ENCODE data around the gene OTUD3. TPM values are rescaled to one million over a fixed set of nuclear protein-coding genes. Genes with fewer than 3 reads are reported as not detected.
A peak's percentile ranks its signal among the peaks of the same experiment; 100 is the strongest.
"Not testable (repeated sequence)": the region's sequence is repeated elsewhere in the genome, so short reads cannot be mapped to it uniquely, and the experiment has no call there.

Gene OTUD3
- total and polyA plus RNA-seq, 2 experiments from 2014 or later = 1.8 to 3.2 TPM

GRCh38 chr1:19864570-19865160 is 17.5 kb upstream of the OTUD3 start:
- Histone ChIP-seq H4K20me1 (ENCODE audit: insufficient read depth) (no peaks in the 10 kb centered on the region), H3F3A (ENCODE audit: insufficient read depth) (peaks cover 52% of the 10 kb centered on the region), H3K27ac (no peak overlapping the region), H3K9me3 (ENCODE audit: low read depth) (no peaks in the 10 kb centered on the region), H3K36me3 (ENCODE audit: low read depth) (no peaks in the 10 kb centered on the region), H3K27me3 (replicated peaks; ENCODE audit: insufficient read depth) (no peaks in the 10 kb centered on the region), H3K9ac (no peak overlapping the region), H3K9me2 (ENCODE audit: insufficient read depth) (no peaks in the 10 kb centered on the region), H3K79me2 (ENCODE audit: insufficient read depth) (no peaks in the 10 kb centered on the region), H2AFZ (no peak overlapping the region), H3K4me3 (no peak overlapping the region), H3K4me1 (ENCODE audit: insufficient read depth) (peaks cover 53% of the 10 kb centered on the region), H3K4me2 (ENCODE audit: unreplicated experiment) (no peak overlapping the region)
- TF ChIP-seq EZH2phosphoT487 (IDR thresholded peaks at IDR 0.05; ENCODE audit: insufficient read depth, low read depth) = no peak
- TF ChIP-seq EZH2 (IDR thresholded peaks at IDR 0.05; ENCODE audit: insufficient read depth, poor library complexity, severe bottlenecking) = no peak
- no peak for DNase-seq
- 68 to 75% methylated on average over 1 of the region's 1 CpG for WGBS, 2 experiments (ENCODE audit: low coverage in 1 of 2, low lambda C conversion rate in 2 of 2, missing lambda C conversion rate in 2 of 2)
- in situ Hi-C loops (cut with MboI) = no loop called here

DNA sequence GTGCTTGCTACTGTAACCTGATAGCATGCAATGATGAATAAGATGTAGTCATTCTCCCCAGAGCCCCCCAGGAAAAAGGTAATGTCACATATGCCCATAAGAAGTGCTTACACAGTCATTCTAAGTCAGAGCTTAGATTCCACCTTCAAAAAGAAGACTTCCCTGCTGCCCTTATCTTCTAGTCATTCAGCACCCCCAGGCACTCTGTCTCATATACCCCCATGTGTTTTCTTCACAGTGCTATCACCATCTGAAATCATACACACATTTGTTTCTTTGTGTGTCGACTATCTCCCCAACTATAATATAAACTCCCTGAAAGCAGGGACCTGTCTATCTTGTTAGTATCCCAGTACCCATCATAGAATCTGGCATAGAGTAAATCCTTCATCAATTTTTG is 16.2 kb upstream of the OTUD3 start:
- Histone ChIP-seq H3K9me3 (ENCODE audit: low read depth) (no peaks in the 10 kb centered on the region), H4K20me1 (ENCODE audit: insufficient read depth) (no peaks in the 10 kb centered on the region), H3K36me3 (ENCODE audit: low read depth) (no peaks in the 10 kb centered on the region), H3F3A (ENCODE audit: insufficient read depth) (peaks cover 54% of the 10 kb centered on the region), H3K9ac (no peak overlapping the region), H3K4me3 (no peak overlapping the region), H3K27me3 (replicated peaks; ENCODE audit: insufficient read depth) (no peaks in the 10 kb centered on the region), H2AFZ (no peak overlapping the region), H3K4me2 (ENCODE audit: unreplicated experiment) (no peak overlapping the region), H3K9me2 (ENCODE audit: insufficient read depth) (no peaks in the 10 kb centered on the region), H3K27ac (no peak overlapping the region; the same call in 1 of the 2 replicates), H3K79me2 (ENCODE audit: insufficient read depth) (no peaks in the 10 kb centered on the region), H3K4me1 (ENCODE audit: insufficient read depth) (peaks cover 52% of the 10 kb centered on the region)
- in situ Hi-C loops (cut with MboI) = no loop called here
- WGBS, 2 experiments (ENCODE audit: low coverage in 1 of 2, low lambda C conversion rate in 2 of 2, missing lambda C conversion rate in 2 of 2) = 100% methylated on average over 1 of the region's 1 CpG
- DNase-seq = no peak
- TF ChIP-seq EZH2phosphoT487 (IDR thresholded peaks at IDR 0.05; ENCODE audit: insufficient read depth, low read depth) (no peak), EZH2 (IDR thresholded peaks at IDR 0.05; ENCODE audit: insufficient read depth, poor library complexity, severe bottlenecking) (no peak)

DNA sequence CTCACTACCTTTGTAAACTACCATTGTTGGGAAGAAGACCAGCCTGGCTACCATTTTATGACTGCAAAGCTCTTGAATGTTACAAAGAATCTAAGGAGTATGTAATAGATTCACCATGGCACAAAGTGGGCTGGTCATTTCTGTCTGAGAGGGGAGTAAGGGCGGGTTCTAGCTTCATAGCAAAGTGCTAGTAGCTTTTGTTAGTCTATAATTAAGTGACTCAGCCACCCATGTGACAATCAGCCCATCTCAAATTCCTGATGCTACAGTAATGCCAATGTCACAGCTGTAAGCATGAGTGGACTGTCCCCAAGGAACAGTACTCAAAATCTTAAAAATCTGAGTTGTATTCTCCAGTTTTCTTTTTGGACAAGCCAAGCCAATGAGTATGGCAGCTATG is 15.4 kb upstream of the OTUD3 start:
- peak overlapping the region; percentile 30 for H3K4me2 ChIP-seq (ENCODE audit: unreplicated experiment)
- DNase-seq = peak; percentile 88
- no peak overlapping the region for H3K4me3 ChIP-seq
- H3F3A ChIP-seq (ENCODE audit: insufficient read depth) = peaks cover 47% of the 10 kb centered on the region
- H3K9me2 ChIP-seq (ENCODE audit: insufficient read depth) = no peaks in the 10 kb centered on the region
- 8 to 12% methylated on average over 1 of the region's 1 CpG for WGBS, 2 experiments (ENCODE audit: low coverage in 1 of 2, low lambda C conversion rate in 2 of 2, missing lambda C conversion rate in 2 of 2)
- in situ Hi-C loops (cut with MboI) = no loop called here
- peak overlapping the region; percentile 29 for H3K27ac ChIP-seq
- no peaks in the 10 kb centered on the region for H3K36me3 ChIP-seq (ENCODE audit: low read depth)
- no peaks in the 10 kb centered on the region for H3K9me3 ChIP-seq (ENCODE audit: low read depth)
- H3K4me1 ChIP-seq (ENCODE audit: insufficient read depth) = peaks cover 45% of the 10 kb centered on the region
- no peak overlapping the region for H3K9ac ChIP-seq
- 0 out of 2 replicates have a peak overlapping the region, but pooled peaks have one; percentile 22 for H2AFZ ChIP-seq
- TF ChIP-seq EZH2phosphoT487 (IDR thresholded peaks at IDR 0.05; ENCODE audit: insufficient read depth, low read depth) (no peak), EZH2 (IDR thresholded peaks at IDR 0.05; ENCODE audit: insufficient read depth, poor library complexity, severe bottlenecking) (no peak)
- H4K20me1 ChIP-seq (ENCODE audit: insufficient read depth) = no peaks in the 10 kb centered on the region
- H3K27me3 ChIP-seq (replicated peaks; ENCODE audit: insufficient read depth) = no peaks in the 10 kb centered on the region
- no peaks in the 10 kb centered on the region for H3K79me2 ChIP-seq (ENCODE audit: insufficient read depth)

DNA sequence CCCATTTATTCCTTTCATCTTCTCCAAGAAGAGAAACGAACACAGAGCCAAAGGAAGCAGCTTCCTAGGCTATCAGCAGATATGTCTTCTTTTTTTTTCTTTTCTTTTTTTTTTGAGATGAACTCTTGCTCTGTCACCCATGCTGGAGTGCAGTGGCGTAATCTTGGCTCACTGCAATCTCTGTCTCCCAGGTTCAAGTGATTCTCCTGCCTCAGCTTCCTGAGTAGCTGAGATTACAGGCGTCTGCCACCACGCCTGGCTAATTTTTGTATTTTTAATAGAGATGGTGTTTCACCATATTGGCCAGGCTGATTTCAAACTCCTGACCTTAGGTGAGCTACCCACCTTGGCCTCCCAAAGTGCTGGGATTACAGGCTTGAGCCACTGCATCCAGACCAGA is 13.6 kb upstream of the OTUD3 start:
- H3K9me2 ChIP-seq (ENCODE audit: insufficient read depth); in situ Hi-C loops (cut with MboI); H3K9me3 ChIP-seq (ENCODE audit: low read depth); H3K27me3 ChIP-seq (replicated peaks; ENCODE audit: insufficient read depth); H3K79me2 ChIP-seq (ENCODE audit: insufficient read depth); H3K4me3 ChIP-seq; H3K27ac ChIP-seq; H3K36me3 ChIP-seq (ENCODE audit: low read depth); H3K4me2 ChIP-seq (ENCODE audit: unreplicated experiment); DNase-seq; H3K9ac ChIP-seq; H4K20me1 ChIP-seq (ENCODE audit: insufficient read depth); H2AFZ ChIP-seq: not testable (repeated sequence)
- peaks cover 41% of the 10 kb centered on the region for H3F3A ChIP-seq (ENCODE audit: insufficient read depth)
- peaks cover 38% of the 10 kb centered on the region for H3K4me1 ChIP-seq (ENCODE audit: insufficient read depth)
- WGBS, 2 experiments (ENCODE audit: low coverage in 1 of 2, low lambda C conversion rate in 2 of 2, missing lambda C conversion rate in 2 of 2) = 95% methylated on average over 4 of the region's 4 CpGs

GRCh38 chr1:19869453-19869852 is 12.7 kb upstream of the OTUD3 start:
- Histone ChIP-seq H3K4me1 (ENCODE audit: insufficient read depth) (peaks cover 31% of the 10 kb centered on the region), H3K27ac (peak overlapping the region; percentile 62), H3K9ac (0 out of 2 replicates have a peak overlapping the region, but pooled peaks have one; percentile 8), H2AFZ (peak overlapping the region; percentile 78), H3F3A (ENCODE audit: insufficient read depth) (peaks cover 36% of the 10 kb centered on the region), H3K4me2 (ENCODE audit: unreplicated experiment) (peak overlapping the region; percentile 56)
- H4K20me1 ChIP-seq (ENCODE audit: insufficient read depth); H3K36me3 ChIP-seq (ENCODE audit: low read depth); H3K79me2 ChIP-seq (ENCODE audit: insufficient read depth); H3K4me3 ChIP-seq; DNase-seq; in situ Hi-C loops (cut with MboI); H3K9me3 ChIP-seq (ENCODE audit: low read depth); H3K9me2 ChIP-seq (ENCODE audit: insufficient read depth); H3K27me3 ChIP-seq (replicated peaks; ENCODE audit: insufficient read depth): not testable (repeated sequence)
- WGBS, 2 experiments (ENCODE audit: low coverage in 1 of 2, low lambda C conversion rate in 2 of 2, missing lambda C conversion rate in 2 of 2) = 73 to 75% methylated on average over 2 of the region's 2 CpGs

All from GM23248 (cell line).